Measurements from ENCODE around the gene ADGRD2.

DNA sequence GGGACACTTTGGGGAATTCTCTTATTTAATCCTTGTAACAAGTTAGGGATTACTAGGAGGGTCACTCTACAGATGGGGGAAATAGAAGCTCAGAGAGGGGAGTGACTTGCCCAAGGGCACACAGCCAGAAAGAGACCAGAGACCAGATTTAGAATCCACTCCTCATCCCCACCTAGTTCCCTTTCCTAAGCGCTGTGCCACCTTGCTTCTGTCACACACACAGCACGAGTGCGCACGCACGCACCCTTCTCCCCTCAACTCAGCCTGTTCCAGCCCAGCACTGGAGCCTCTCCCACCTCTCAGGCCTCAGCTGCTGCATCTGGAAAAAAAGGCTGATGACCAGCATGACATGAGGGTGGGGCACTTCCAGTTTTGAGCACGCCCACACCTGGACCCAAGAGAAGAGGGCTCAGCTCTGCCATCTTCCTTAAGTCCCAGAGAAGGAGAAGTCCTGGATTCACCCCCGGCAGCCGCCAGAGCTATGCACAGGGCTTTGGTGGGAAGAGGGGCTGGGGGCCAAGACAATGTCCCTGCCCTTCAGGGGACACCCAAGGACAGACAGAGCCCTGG lies 38.5 kb downstream of the ADGRD2 start:
- TF ChIP-seq CTCF (IDR thresholded peaks at IDR 0.05): no peak
- no peak for TF ChIP-seq POLR2A (IDR thresholded peaks at IDR 0.05)
